Activated naive CD4-positive, alpha-beta T cell treated with anti-CD3 and anti-CD28 coated beads for 36 hours (primary cell): ENCODE results near the gene FOXQ1. TPM values are rescaled to one million over a fixed set of nuclear protein-coding genes. Genes with fewer than 3 reads are reported as not detected.
"Not testable (repeated sequence)": the region's sequence is repeated elsewhere in the genome, so short reads cannot be mapped to it uniquely, and the experiment has no call there.

Experiments
- CTCF ChIA-PET: fragments of 350-600 bp; sonication (Branson Sonifier 250); formaldehyde crosslinking; loops from one replicate; lab custom pipeline; 2021; ENCODE audit warnings: antibody characterized with exemption; lab: Charles Lee
- DNase-seq: peaks from one replicate; pipeline ENCODE4 v3.0.0-alpha.2; 2020
- H3K27ac Mint-ChIP-seq: one replicate; pipeline ENCODE4 v1.8.0; 2021; ENCODE audit warnings: mild to moderate bottlenecking, mixed read lengths
- H3K27me3 Mint-ChIP-seq: one replicate; pipeline ENCODE4 v1.8.0; 2021; ENCODE audit warnings: low read depth, mixed read lengths
- H3K36me3 Mint-ChIP-seq: one replicate; pipeline ENCODE4 v1.8.0; 2021; ENCODE audit warnings: low read depth, mixed read lengths
- H3K4me1 Mint-ChIP-seq: one replicate; pipeline ENCODE4 v1.8.0; 2021; ENCODE audit warnings: low read depth, mixed read lengths
- H3K4me3 Mint-ChIP-seq: one replicate; pipeline ENCODE4 v1.8.0; 2021; ENCODE audit warnings: mild to moderate bottlenecking, moderate library complexity, mixed read lengths
- H3K9me3 Mint-ChIP-seq: one replicate; pipeline ENCODE4 v1.8.0; 2021; ENCODE audit warnings: mixed read lengths
- intact Hi-C: fragments of 100-400 bp; cut with micrococcal nuclease; formaldehyde crosslinking; loops from one replicate; pipeline ENCODE4 v1.15.1; 2023
- total RNA-seq, 2 experiments: library from RNA; stranded (reverse); gene quantifications; one replicate each; pipeline ENCODE4 v1.2.3, GENCODE V29; 2021

FOXQ1 gene
- total RNA-seq, 2 experiments from 2014 or later: not detected

DNA sequence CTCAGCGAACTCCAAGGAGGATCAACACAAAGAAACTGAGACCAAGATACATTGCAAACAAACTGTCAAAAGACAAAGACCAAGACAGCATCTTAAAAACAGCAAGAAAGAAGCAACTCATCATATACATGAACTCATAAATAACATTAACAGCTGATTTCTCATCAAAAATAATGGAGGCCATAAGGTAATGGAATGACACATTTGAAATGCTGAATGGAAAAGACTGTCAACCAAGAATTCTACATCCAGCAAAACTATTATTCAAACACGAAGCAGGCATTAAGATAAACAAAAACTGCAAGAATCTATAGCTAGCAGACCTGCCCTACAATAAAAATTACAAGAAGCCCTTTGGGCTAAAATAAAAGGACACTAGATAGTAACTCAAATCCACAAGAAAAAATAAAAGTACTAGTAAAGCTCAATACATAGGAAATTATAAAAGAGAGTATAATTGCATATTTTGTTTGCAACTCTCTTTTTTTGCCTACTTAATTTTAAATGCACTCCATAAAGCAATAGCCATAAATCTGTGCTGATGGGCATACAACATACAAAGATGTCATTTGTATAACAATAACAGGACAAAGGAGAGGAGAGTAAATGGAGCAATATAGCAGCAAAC lies 39.6 kb downstream of the FOXQ1 start:
- no peaks in the 10 kb centered on the region for H3K4me1 Mint-ChIP-seq
- peaks cover 17% of the 10 kb centered on the region for H3K9me3 Mint-ChIP-seq
- peaks cover 5% of the 10 kb centered on the region for H3K36me3 Mint-ChIP-seq
- intact Hi-C loops: no loop called here
- DNase-seq: no peak
- no peak overlapping the region for H3K4me3 Mint-ChIP-seq
- peaks cover 56% of the 10 kb centered on the region for H3K27me3 Mint-ChIP-seq
- H3K27ac Mint-ChIP-seq: no peak overlapping the region
- CTCF ChIA-PET: no interaction called here

GRCh38 chr6:1355068-1355467 lies 43.2 kb downstream of the FOXQ1 start:
- H3K4me3 Mint-ChIP-seq, H3K36me3 Mint-ChIP-seq, intact Hi-C loops, H3K27ac Mint-ChIP-seq, DNase-seq, H3K4me1 Mint-ChIP-seq: not testable (repeated sequence)
- Mint-ChIP-seq H3K9me3 (peaks cover 17% of the 10 kb centered on the region), H3K27me3 (peaks cover 45% of the 10 kb centered on the region)
- CTCF ChIA-PET: interaction anchor here (0.6 kb wide), 1 partner anchor 12 kb away, joined by 6 read pairs; no protein-coding TSS in a partner anchor

GRCh38 chr6:1361717-1362116 lies 49.8 kb downstream of the FOXQ1 start:
- intact Hi-C loops: not testable (repeated sequence)

GRCh38 chr6:1362643-1363042 lies 50.7 kb downstream of the FOXQ1 start:
- no peaks in the 10 kb centered on the region for H3K36me3 Mint-ChIP-seq
- intact Hi-C loops: no loop called here

More at GRCh38 chr6:1361717-1362116, 49.8 kb downstream of the FOXQ1 start:
- CTCF ChIA-PET, H3K4me3 Mint-ChIP-seq, DNase-seq, H3K36me3 Mint-ChIP-seq, H3K27ac Mint-ChIP-seq, H3K9me3 Mint-ChIP-seq, H3K4me1 Mint-ChIP-seq: not testable (repeated sequence)
- peaks cover 38% of the 10 kb centered on the region for H3K27me3 Mint-ChIP-seq

GRCh38 chr6:1363298-1363697 lies 51.4 kb downstream of the FOXQ1 start:
- CTCF ChIA-PET: interaction anchor here (1.0 kb wide), 1 partner anchor 34 kb away, joined by 6 read pairs; no protein-coding TSS in a partner anchor
- H3K9me3 Mint-ChIP-seq: no peaks in the 10 kb centered on the region
- H3K36me3 Mint-ChIP-seq: no peaks in the 10 kb centered on the region
- intact Hi-C loops: no loop called here
- H3K4me3 Mint-ChIP-seq: no peak overlapping the region
- H3K27ac Mint-ChIP-seq: no peak overlapping the region
- no peaks in the 10 kb centered on the region for H3K4me1 Mint-ChIP-seq
- H3K27me3 Mint-ChIP-seq: peaks cover 47% of the 10 kb centered on the region
- DNase-seq: no peak

More at GRCh38 chr6:1362643-1363042, 50.7 kb downstream of the FOXQ1 start:
- CTCF ChIA-PET: no interaction called here
- H3K9me3 Mint-ChIP-seq: no peaks in the 10 kb centered on the region
- H3K27ac Mint-ChIP-seq: no peak overlapping the region
- H3K4me1 Mint-ChIP-seq: no peaks in the 10 kb centered on the region
- DNase-seq: no peak
- H3K27me3 Mint-ChIP-seq: peaks cover 40% of the 10 kb centered on the region
- H3K4me3 Mint-ChIP-seq: no peak overlapping the region

GRCh38 chr6:1363729-1364572 lies 52.1 kb downstream of the FOXQ1 start:
- DNase-seq: peak; percentile 30
- no peak overlapping the region for H3K4me3 Mint-ChIP-seq
- no peaks in the 10 kb centered on the region for H3K36me3 Mint-ChIP-seq
- peaks cover 51% of the 10 kb centered on the region for H3K27me3 Mint-ChIP-seq
- intact Hi-C loops: no loop called here
- no peak overlapping the region for H3K27ac Mint-ChIP-seq
- H3K9me3 Mint-ChIP-seq: no peaks in the 10 kb centered on the region
- no peaks in the 10 kb centered on the region for H3K4me1 Mint-ChIP-seq
- CTCF ChIA-PET: interaction anchor here (1.0 kb wide), 1 partner anchor 33 kb away, joined by 6 read pairs; no protein-coding TSS in a partner anchor

Other genes with a start within 250 kb of the FOXQ1 start
- gene FOXF2, start 77.5 kb downstream of the FOXQ1 start, total RNA-seq: not detected